ENCODE results near the gene MYCBPAP. TPM values are rescaled to one million over a fixed set of nuclear protein-coding genes. Genes with fewer than 3 reads are reported as not detected.

Gene MYCBPAP
- total RNA-seq, 2 donors from 2014 or later, result 0.56 to 2.8 TPM

- H3K4me3 ChIP-seq, result no peak overlapping the region
- TF ChIP-seq, protein P1, sequence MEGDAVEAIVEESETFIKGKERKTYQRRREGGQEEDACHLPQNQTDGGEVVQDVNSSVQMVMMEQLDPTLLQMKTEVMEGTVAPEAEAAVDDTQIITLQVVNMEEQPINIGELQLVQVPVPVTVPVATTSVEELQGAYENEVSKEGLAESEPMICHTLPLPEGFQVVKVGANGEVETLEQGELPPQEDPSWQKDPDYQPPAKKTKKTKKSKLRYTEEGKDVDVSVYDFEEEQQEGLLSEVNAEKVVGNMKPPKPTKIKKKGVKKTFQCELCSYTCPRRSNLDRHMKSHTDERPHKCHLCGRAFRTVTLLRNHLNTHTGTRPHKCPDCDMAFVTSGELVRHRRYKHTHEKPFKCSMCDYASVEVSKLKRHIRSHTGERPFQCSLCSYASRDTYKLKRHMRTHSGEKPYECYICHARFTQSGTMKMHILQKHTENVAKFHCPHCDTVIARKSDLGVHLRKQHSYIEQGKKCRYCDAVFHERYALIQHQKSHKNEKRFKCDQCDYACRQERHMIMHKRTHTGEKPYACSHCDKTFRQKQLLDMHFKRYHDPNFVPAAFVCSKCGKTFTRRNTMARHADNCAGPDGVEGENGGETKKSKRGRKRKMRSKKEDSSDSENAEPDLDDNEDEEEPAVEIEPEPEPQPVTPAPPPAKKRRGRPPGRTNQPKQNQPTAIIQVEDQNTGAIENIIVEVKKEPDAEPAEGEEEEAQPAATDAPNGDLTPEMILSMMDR (IDR thresholded peaks at IDR 0.05), result no peak
- H3K9me3 ChIP-seq, result no peaks in the 10 kb centered on the region
- H3K4me1 ChIP-seq, result no peaks in the 10 kb centered on the region
- H3K27ac ChIP-seq, result no peak overlapping the region
- H3K9ac ChIP-seq (ENCODE audit: low read depth in 2 of 2, low read length in 2 of 2), result no peak overlapping the region
- no peaks in the 10 kb centered on the region for H3K36me3 ChIP-seq
- intact Hi-C loops (cut with DNase I), result no loop called here
- no peak for DNase-seq
- H3K27me3 ChIP-seq, result peaks cover 7% of the 10 kb centered on the region
These were observed 19.8 kb downstream of the MYCBPAP start for GRCh38 chr17:50527949-50528474.

DNA sequence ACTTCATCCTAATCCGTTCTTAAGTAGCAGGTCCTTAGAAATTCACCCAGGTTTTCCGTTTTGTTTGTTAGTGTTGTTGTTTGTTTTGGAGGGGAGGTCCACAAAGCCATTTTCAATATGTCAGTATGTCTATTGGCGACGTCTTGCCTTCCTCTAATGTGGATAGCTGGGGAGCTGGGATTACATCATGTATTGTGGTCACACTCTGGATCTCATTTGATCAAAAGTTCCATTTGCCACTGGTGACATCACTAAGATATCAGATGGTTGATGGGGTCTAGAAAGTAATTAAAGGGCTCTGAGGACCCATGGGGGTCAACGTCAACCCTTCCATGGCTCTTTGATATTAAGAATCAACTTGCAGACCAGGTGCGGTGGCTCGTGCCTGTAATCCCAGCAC lies 21.6 kb downstream of the MYCBPAP start:
- Histone ChIP-seq H3K36me3 (no peaks in the 10 kb centered on the region), H3K4me3 (no peak overlapping the region), H3K9ac (ENCODE audit: low read depth in 2 of 2, low read length in 2 of 2) (no peak overlapping the region), H3K27me3 (peaks cover 7% of the 10 kb centered on the region), H3K4me1 (no peaks in the 10 kb centered on the region), H3K9me3 (no peaks in the 10 kb centered on the region), H3K27ac (no peak overlapping the region)
- DNase-seq, result no peak
- TF ChIP-seq, protein P1 (IDR thresholded peaks at IDR 0.05), result no peak
- intact Hi-C loops (cut with DNase I), result no loop called here

DNA sequence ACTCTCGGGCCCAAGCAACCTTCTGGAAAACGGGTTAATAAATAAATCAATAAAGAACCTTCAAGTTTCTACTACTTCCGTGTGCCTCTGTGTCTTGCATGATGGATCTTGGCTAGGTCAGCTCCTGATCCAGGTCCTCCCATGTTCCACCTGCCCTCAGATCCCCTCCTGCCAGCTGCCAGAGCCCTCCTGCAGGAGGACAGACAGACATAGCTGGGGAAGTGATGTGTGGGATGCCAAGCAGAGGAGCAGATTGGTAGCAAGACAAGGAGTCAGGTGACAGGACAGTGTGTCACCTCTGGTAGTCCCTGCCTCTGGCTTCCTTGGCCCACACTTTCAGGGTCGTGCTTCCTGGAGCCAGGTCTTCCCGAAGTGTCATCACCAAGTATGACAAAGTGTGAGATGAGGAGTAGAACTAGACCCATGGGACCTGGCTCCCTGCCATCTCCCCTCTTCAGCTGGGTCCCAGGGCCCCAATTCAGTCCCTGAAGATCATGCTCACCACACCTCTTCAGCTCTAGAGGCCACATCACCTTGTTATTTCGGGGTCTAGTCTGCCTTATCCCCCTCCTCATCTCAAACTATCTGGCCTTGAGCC lies 23.3 kb downstream of the MYCBPAP start:
- intact Hi-C loops (cut with DNase I), result no loop called here
- H3K9ac ChIP-seq (ENCODE audit: low read depth in 2 of 2, low read length in 2 of 2), result peak overlapping the region in 1 of 2 donors; percentile 91
- H3K36me3 ChIP-seq, result no peaks in the 10 kb centered on the region
- TF ChIP-seq, protein P1 (IDR thresholded peaks at IDR 0.05), result no peak
- no peaks in the 10 kb centered on the region for H3K9me3 ChIP-seq
- H3K27ac ChIP-seq, result no peak overlapping the region
- H3K4me3 ChIP-seq, result no peak overlapping the region
- H3K27me3 ChIP-seq, result peaks cover 7% of the 10 kb centered on the region
- DNase-seq, result no peak
- H3K4me1 ChIP-seq, result no peaks in the 10 kb centered on the region

GRCh38 chr17:50532452-50533024 lies 24.3 kb downstream of the MYCBPAP start, which contains the start of gene EPN3:
Gene EPN3 (plus strand): TSS chr17:50532735. CDS start chr17:50536557, 3,822 bp downstream.
- Histone ChIP-seq H3K4me3 (peak within 1 kb of the TSS; percentile 44), H3K27me3 (peaks cover 7% of the 10 kb centered on the region), H3K27ac (peak within 1 kb of the TSS; percentile 87), H3K4me1 (no peaks in the 10 kb centered on the region), H3K9me3 (no peaks in the 10 kb centered on the region), H3K9ac (ENCODE audit: low read depth in 2 of 2, low read length in 2 of 2) (peak within 1 kb of the TSS; percentile 71 to 91), H3K36me3 (no peaks in the 10 kb centered on the region)
- peak; percentile 87 for DNase-seq
- intact Hi-C loops (cut with DNase I), result no loop called here
- TF ChIP-seq, protein P1 (IDR thresholded peaks at IDR 0.05), result no peak

GRCh38 chr17:50533185-50533584 lies 24.9 kb downstream of the MYCBPAP start:
- peak; percentile 42 for DNase-seq

More at GRCh38 chr17:50533185-50533584, 24.9 kb downstream of the MYCBPAP start:
- H3K27me3 ChIP-seq, result peaks cover 7% of the 10 kb centered on the region
- H3K36me3 ChIP-seq, result no peaks in the 10 kb centered on the region
- no peaks in the 10 kb centered on the region for H3K4me1 ChIP-seq
- peak overlapping the region; percentile 87 for H3K27ac ChIP-seq
- TF ChIP-seq, protein P1 (IDR thresholded peaks at IDR 0.05), result no peak
- H3K4me3 ChIP-seq, result peak overlapping the region; percentile 44
- peak overlapping the region; percentile 71 to 91 for H3K9ac ChIP-seq (ENCODE audit: low read depth in 2 of 2, low read length in 2 of 2)
- intact Hi-C loops (cut with DNase I), result no loop called here
- H3K9me3 ChIP-seq, result no peaks in the 10 kb centered on the region
